Osteocyte (in vitro differentiated cells): ENCODE results near the gene TDP2. TPM values are rescaled to one million over a fixed set of nuclear protein-coding genes. Genes with fewer than 3 reads are reported as not detected.

Experiments used
- DNase-seq: peaks from one replicate; pipeline ENCODE4 v3.0.0; 2021; ENCODE audit warnings: mixed read lengths; ENCODE audit not compliant: unreplicated experiment; ENCODE audit errors: extremely low spot score
- H3K27ac Mint-ChIP-seq: one replicate; pipeline ENCODE4 v1.8.0; 2021; ENCODE audit warnings: mild to moderate bottlenecking, mixed read lengths; ENCODE audit not compliant: unreplicated experiment
- H3K27me3 Mint-ChIP-seq: one replicate; pipeline ENCODE4 v1.8.0; 2021; ENCODE audit warnings: mixed read lengths; ENCODE audit not compliant: unreplicated experiment
- H3K36me3 Mint-ChIP-seq: one replicate; pipeline ENCODE4 v1.8.0; 2021; ENCODE audit warnings: mixed read lengths; ENCODE audit not compliant: unreplicated experiment
- H3K4me1 Mint-ChIP-seq: one replicate; pipeline ENCODE4 v1.8.0; 2021; ENCODE audit warnings: mixed read lengths; ENCODE audit not compliant: unreplicated experiment
- H3K4me3 Mint-ChIP-seq: one replicate; pipeline ENCODE4 v1.8.0; 2021; ENCODE audit warnings: mild to moderate bottlenecking, moderate library complexity, mixed read lengths; ENCODE audit not compliant: unreplicated experiment
- H3K9me3 Mint-ChIP-seq: one replicate; pipeline ENCODE4 v1.8.0; 2021; ENCODE audit warnings: mixed read lengths; ENCODE audit not compliant: unreplicated experiment
- CTCF ChIP-seq: fragments of 200-600 bp; sonication (generic); IDR thresholded peaks from 2 replicates; pipeline ENCODE4 v1.5.0; 2021; ENCODE audit warnings: antibody characterized with exemption, mild to moderate bottlenecking, moderate library complexity
- long read RNA-seq: library from polyadenylated mRNA; unstranded; transcript quantifications from one replicate; pipeline ENCODE4 v2.0.0, GENCODE V29; 2021
- total RNA-seq: library from RNA; stranded (reverse); gene quantifications from 2 replicates; pipeline ENCODE4 v1.2.1, GENCODE V29; 2021

TDP2 gene, protein sequence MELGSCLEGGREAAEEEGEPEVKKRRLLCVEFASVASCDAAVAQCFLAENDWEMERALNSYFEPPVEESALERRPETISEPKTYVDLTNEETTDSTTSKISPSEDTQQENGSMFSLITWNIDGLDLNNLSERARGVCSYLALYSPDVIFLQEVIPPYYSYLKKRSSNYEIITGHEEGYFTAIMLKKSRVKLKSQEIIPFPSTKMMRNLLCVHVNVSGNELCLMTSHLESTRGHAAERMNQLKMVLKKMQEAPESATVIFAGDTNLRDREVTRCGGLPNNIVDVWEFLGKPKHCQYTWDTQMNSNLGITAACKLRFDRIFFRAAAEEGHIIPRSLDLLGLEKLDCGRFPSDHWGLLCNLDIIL
- total RNA-seq: 31.5 and 31.8 TPM in 2 replicates
- long read RNA-seq, transcript TDP2-202 (7 exons, 2,071 nt): major isoform, 66 of 82 reads
- long read RNA-seq, partial matches to known transcripts: 9 of 82 reads
- long read RNA-seq, other reads (novel, unspliced or antisense): 6 of 82 reads

DNA sequence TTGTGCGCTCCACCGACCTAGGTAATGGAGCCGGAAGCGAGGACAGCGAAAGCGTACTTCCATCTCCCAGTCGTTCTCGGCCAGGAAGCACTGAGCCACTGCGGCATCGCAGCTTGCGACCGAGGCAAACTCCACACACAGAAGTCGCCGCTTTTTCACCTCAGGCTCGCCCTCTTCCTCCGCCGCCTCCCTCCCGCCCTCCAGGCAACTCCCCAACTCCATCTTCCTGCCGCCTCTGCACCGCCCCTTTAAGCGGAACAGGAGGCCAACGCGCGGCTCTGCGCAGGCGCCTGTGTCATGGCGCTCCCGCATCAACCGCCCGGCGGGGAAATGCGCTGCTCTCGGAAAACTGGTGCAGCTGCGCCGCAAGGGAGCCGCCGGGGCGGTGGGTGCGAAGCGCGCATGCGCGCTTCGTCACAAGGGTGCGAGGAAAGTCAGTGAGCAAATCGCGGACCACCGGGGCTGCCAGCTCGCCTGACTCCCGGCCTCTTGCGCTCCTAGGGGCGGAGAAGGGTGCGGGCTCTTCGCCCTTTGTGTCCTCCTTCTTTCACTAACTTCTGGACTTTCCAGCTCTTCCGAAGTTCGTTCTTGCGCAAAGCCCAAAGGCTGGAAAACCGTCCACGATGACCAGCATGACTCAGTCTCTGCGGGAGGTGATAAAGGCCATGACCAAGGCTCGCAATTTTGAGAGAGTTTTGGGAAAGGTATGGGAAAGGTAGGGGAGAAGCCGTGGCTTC lies at the start of gene TDP2, which contains the start of gene ACOT13:
TSS of gene TDP2 (minus strand) at position 259 of the 737 bp plus-strand sequence. CDS start at position 222, 37 bp downstream.
TSS of gene ACOT13 (plus strand) at position 437 of the 737 bp plus-strand sequence. CDS start at position 624, 187 bp downstream.
- Mint-ChIP-seq H3K9me3 (peaks cover 9% of the 10 kb centered on the region), H3K4me1 (peaks cover 26% of the 10 kb centered on the region), H3K36me3 (peaks cover 29% of the 10 kb centered on the region), H3K27ac (peak within 1 kb of the TSS; percentile 99), H3K27me3 (no peaks in the 10 kb centered on the region), H3K4me3 (peak within 1 kb of the TSS; percentile 91)
- DNase-seq: peak; percentile 99
- TF ChIP-seq CTCF: peak; percentile 57

DNA sequence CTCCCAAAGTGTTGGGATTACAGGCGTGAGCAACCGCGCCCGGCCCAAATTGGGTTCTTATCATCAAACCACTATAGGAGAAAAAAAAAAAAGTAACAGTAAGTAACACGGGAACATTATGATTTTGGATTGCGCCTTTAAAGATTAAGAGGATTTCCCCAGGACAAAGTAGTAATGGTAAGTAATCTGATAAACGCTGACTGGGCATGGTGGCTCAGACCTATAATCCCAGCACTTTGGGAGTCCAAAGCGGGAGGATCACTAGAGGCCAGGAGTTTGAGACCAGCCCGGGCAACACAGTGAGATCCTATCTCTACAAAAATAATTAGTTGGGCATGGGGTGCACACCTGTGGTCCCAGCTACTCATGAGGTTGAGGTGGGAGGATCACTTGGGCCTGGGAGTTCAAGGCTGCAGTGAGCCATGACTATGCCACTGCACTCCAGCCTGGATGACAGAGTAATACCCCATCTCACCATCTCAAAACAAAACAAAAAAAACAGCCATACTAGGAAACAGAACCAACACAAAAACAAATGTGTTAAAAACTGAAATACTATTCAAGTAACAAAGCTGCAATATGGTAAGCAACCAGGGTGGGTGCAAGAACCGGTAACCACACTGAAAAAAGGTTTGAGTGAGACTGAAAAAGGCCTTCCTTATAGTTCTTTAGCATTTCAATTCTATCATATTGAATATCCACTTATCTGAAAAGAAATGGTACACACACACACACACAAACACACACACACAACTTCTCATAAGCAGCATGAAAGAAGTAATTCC lies 44.0 kb upstream of the TDP2 start:
- TF ChIP-seq CTCF: no peak
- peaks cover 69% of the 10 kb centered on the region for H3K36me3 Mint-ChIP-seq
- no peak overlapping the region for H3K4me3 Mint-ChIP-seq
- no peaks in the 10 kb centered on the region for H3K27me3 Mint-ChIP-seq
- H3K4me1 Mint-ChIP-seq: peaks cover 32% of the 10 kb centered on the region
- H3K9me3 Mint-ChIP-seq: no peaks in the 10 kb centered on the region
- H3K27ac Mint-ChIP-seq: peak overlapping the region; percentile 7
- DNase-seq: no peak

- Mint-ChIP-seq H3K27ac (no peak overlapping the region), H3K4me3 (no peak overlapping the region), H3K27me3 (no peaks in the 10 kb centered on the region), H3K9me3 (no peaks in the 10 kb centered on the region), H3K4me1 (peaks cover 18% of the 10 kb centered on the region), H3K36me3 (peaks cover 67% of the 10 kb centered on the region)
- no peak for DNase-seq
- TF ChIP-seq CTCF: no peak
Observed at GRCh38 chr6:24709014-24709711, 42.5 kb upstream of the TDP2 start.

DNA sequence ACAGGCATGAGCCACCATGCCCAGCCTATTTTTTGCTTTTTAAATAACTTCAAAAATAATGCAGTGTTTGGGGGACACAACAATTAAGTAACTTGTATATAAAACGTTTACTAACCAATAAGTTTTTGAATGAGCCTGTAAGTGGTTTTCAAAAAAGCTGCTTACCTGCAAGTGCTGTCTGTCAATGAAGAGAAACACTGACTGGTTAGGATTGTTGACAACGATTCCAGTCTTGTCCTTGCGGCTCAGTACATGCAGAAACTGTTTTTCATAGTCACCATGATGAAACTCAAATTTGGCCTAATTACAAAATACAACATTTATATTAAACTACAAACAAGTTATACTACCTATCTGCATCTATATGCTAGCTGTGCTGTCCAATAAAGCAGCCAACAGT lies 41.9 kb upstream of the TDP2 start:
- peak overlapping the region; percentile 18 for H3K27ac Mint-ChIP-seq
- H3K4me1 Mint-ChIP-seq: peaks cover 14% of the 10 kb centered on the region
- no peaks in the 10 kb centered on the region for H3K27me3 Mint-ChIP-seq
- DNase-seq: no peak
- H3K9me3 Mint-ChIP-seq: no peaks in the 10 kb centered on the region
- H3K36me3 Mint-ChIP-seq: peaks cover 67% of the 10 kb centered on the region
- TF ChIP-seq CTCF: no peak
- no peak overlapping the region for H3K4me3 Mint-ChIP-seq
